SU-DHL-6 (cell line): ENCODE results near the gene C6orf132.

ENCODE experiments used
- H2AFZ ChIP-seq: fragments of 200-600 bp; sonication (generic); 2 replicates; pipeline ENCODE4 v1.6.1; 2014; ENCODE audit warnings: low read depth, mild to moderate bottlenecking, moderate library complexity, mixed read lengths, antibody characterized with exemption, low read length; ENCODE audit not compliant: severe bottlenecking
- H3F3A ChIP-seq: fragments of 200-600 bp; shearing (Covaris generic); 2 replicates; pipeline ENCODE4 v1.6.0; 2016; ENCODE audit warnings: antibody characterized with exemption, mild to moderate bottlenecking; ENCODE audit not compliant: insufficient read depth
- H3K27ac ChIP-seq: fragments of 200-600 bp; sonication (generic); 2 replicates; pipeline ENCODE4 v1.5.1; 2016; ENCODE audit warnings: low read depth, mild to moderate bottlenecking, low read length, moderate library complexity, mixed read lengths
- H3K27me3 ChIP-seq: fragments of 200-600 bp; sonication (generic), shearing (Covaris generic); 2 replicates; pipeline ENCODE4 v1.6.0; 2014; ENCODE audit warnings: mild to moderate bottlenecking, low read length
- H3K36me3 ChIP-seq: fragments of 200-600 bp; sonication (generic); 2 replicates; pipeline ENCODE4 v1.6.1; 2014; ENCODE audit warnings: mild to moderate bottlenecking, low read length, mixed read lengths
- H3K4me2 ChIP-seq: fragments of 300-600, 200-600 bp; shearing (Covaris generic), sonication (generic); 2 replicates; pipeline ENCODE4 v1.6.0; 2014; ENCODE audit warnings: low read length, low read depth, mild to moderate bottlenecking; ENCODE audit not compliant: poor library complexity, severe bottlenecking
- H3K4me3 ChIP-seq: fragments of 200-600 bp; sonication (generic); 2 replicates; pipeline ENCODE4 v1.5.1; 2014; ENCODE audit warnings: antibody characterized with exemption, low read length, mild to moderate bottlenecking, mixed read lengths; ENCODE audit not compliant: insufficient read depth, poor library complexity, severe bottlenecking
- H3K79me2 ChIP-seq: fragments of 200-600 bp; sonication (generic); 2 replicates; pipeline ENCODE4 v1.6.1; 2014; ENCODE audit warnings: mild to moderate bottlenecking, low read length, moderate library complexity; ENCODE audit not compliant: insufficient read depth
- H3K9ac ChIP-seq: fragments of 200-600 bp; sonication (generic); 2 replicates; pipeline ENCODE4 v1.7.0; 2014; ENCODE audit warnings: mild to moderate bottlenecking, low read length
- H3K9me2 ChIP-seq: fragments of 200-600 bp; sonication (generic); replicated peaks from 2 replicates; pipeline ENCODE4 v1.6.1; 2014; ENCODE audit warnings: low read length; ENCODE audit not compliant: insufficient read depth
- H3K9me3 ChIP-seq: fragments of 200-600 bp; sonication (generic); 2 replicates; pipeline ENCODE4 v1.6.1; 2014; ENCODE audit warnings: low read length, mixed read lengths; ENCODE audit not compliant: insufficient read depth
- H4K20me1 ChIP-seq: fragments of 200-600 bp; sonication (generic); 2 replicates; pipeline ENCODE4 v1.6.1; 2014; ENCODE audit warnings: low read depth, mild to moderate bottlenecking, antibody characterized with exemption, low read length, moderate library complexity, mixed read lengths
- EZH2phosphoT487 ChIP-seq: fragments of 200-600 bp; sonication (generic), shearing (Covaris generic); conservative IDR thresholded peaks from 2 replicates; pipeline ENCODE4 v1.6.1; 2018; ENCODE audit warnings: mild to moderate bottlenecking, antibody characterized with exemption, low read length, moderate library complexity, mixed read lengths
- TF ChIP-seq, protein P1 (sequence below): fragments of 200-600 bp; sonication (generic); IDR thresholded peaks from one replicate; pipeline ENCODE4 v1.5.1; 2017; ENCODE audit warnings: antibody characterized with exemption, mild to moderate bottlenecking, low read length, moderate library complexity; ENCODE audit not compliant: insufficient read depth, poor library complexity, severe bottlenecking

The C6orf132 gene

DNA sequence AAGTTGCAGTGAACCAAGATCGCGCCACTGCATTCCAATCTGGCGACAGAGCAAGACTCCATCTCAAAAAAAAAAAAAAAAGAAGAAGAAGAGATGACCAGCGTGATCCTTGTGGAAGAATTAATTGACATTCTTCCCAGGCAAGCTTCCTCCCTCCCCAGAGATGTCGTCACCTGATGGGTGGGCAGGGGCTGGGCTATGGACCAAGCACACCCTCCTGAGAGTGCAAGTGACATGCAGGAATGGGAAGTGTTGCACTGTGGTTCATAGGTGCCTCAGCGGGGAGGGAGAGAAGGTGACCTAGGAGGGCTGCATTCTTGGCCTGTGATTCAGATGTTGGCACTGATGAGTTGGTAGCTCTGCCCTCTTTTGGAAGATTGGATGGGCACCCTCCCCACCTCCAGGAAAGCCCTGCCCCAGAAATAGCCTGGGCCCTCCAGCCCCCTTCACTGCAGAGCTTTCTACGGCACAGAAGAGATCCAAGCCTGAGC, 54.3 kb downstream of the C6orf132 start:
- TF ChIP-seq, protein P1, sequence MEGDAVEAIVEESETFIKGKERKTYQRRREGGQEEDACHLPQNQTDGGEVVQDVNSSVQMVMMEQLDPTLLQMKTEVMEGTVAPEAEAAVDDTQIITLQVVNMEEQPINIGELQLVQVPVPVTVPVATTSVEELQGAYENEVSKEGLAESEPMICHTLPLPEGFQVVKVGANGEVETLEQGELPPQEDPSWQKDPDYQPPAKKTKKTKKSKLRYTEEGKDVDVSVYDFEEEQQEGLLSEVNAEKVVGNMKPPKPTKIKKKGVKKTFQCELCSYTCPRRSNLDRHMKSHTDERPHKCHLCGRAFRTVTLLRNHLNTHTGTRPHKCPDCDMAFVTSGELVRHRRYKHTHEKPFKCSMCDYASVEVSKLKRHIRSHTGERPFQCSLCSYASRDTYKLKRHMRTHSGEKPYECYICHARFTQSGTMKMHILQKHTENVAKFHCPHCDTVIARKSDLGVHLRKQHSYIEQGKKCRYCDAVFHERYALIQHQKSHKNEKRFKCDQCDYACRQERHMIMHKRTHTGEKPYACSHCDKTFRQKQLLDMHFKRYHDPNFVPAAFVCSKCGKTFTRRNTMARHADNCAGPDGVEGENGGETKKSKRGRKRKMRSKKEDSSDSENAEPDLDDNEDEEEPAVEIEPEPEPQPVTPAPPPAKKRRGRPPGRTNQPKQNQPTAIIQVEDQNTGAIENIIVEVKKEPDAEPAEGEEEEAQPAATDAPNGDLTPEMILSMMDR = no peak
- no peak for TF ChIP-seq EZH2phosphoT487
- Histone ChIP-seq H3K9me3 (no peaks in the 10 kb centered on the region), H3K4me2 (no peak overlapping the region), H2AFZ (no peak overlapping the region), H3K27me3 (no peaks in the 10 kb centered on the region), H3K79me2 (no peaks in the 10 kb centered on the region), H3K9ac (no peak overlapping the region), H3K4me3 (no peak overlapping the region), H3F3A (no peaks in the 10 kb centered on the region), H3K27ac (no peak overlapping the region), H3K36me3 (no peaks in the 10 kb centered on the region), H3K9me2 (no peaks in the 10 kb centered on the region), H4K20me1 (no peaks in the 10 kb centered on the region)

DNA sequence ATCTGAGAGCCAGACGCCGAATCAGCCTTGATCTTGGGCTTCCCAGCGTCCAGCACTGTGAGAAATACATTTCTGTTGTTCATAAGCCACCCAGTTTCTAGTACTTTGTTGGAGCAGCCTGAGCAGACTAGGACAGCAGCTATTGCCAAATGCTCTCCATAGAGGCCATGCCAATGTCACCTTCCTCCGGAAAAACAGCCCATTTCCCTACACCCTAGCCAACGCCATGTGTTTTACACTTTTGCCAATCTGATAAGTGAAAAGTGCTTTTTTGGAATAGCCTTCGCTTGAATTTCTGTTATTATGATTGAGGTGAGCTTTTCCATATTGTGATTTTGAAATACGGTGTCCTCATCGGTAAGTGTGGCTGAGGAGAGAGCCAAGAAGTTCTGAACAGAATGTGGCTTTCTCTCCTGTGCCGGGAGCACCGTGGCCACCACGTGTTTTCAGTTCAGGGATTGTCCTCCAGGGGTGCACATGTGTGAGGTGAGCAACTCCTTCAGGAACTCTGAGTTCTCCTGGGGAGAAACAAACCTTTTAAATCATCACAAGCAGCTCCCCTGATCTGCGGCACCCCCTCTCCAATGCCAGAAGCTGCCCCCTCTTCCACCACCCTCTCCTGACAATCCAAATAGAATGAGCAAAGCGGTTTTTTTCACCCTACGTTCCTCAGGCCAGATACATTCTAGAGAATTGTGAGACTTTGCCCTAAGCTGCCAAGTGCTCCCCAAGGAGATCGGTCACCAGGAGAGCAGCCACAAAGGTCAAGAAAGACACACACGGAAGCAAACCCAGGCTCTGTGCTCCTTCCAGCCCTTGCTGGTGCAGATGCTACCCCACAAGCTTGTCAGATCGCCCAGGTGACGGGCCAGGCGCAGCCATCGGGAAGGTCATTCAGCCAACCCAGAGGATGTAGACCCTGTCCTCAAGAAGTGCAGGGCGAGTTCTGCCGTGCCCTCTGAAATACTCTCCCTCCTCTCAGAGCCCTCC, 56.1 kb downstream of the C6orf132 start:
- no peak overlapping the region for H3K9ac ChIP-seq
- H3F3A ChIP-seq = no peaks in the 10 kb centered on the region
- H3K27ac ChIP-seq = no peak overlapping the region
- H4K20me1 ChIP-seq = no peaks in the 10 kb centered on the region
- H3K79me2 ChIP-seq = no peaks in the 10 kb centered on the region
- H3K9me2 ChIP-seq = no peaks in the 10 kb centered on the region
- TF ChIP-seq, protein P1 = no peak
- no peak for TF ChIP-seq EZH2phosphoT487
- H2AFZ ChIP-seq = no peak overlapping the region
- no peak overlapping the region for H3K4me3 ChIP-seq
- no peaks in the 10 kb centered on the region for H3K9me3 ChIP-seq
- H3K36me3 ChIP-seq = no peaks in the 10 kb centered on the region
- H3K27me3 ChIP-seq = no peaks in the 10 kb centered on the region
- no peak overlapping the region for H3K4me2 ChIP-seq

DNA sequence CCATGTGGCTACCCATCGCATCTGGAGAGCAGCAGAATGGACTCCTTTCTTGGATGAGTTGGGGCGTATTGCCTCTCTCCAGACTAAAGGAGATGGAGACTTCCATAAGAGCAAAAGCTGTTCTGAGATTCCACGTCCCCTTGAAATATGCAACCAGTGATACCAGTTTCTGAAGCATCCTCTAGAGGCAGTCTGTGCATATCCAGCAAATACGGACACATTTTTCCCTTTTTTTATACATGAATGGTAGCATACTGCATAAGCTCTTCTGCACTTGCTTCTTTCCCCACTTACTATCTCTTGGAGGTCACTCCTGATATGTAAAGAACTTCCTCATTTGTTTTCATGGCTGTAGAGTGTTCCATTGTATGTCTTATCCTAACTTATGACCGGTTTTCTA, 57.5 kb downstream of the C6orf132 start:
- no peak overlapping the region for H3K27ac ChIP-seq
- H3K4me3 ChIP-seq = no peak overlapping the region
- H3K27me3 ChIP-seq = no peaks in the 10 kb centered on the region
- TF ChIP-seq, protein P1 = no peak
- no peak for TF ChIP-seq EZH2phosphoT487
- no peak overlapping the region for H2AFZ ChIP-seq
- H4K20me1 ChIP-seq = no peaks in the 10 kb centered on the region
- no peaks in the 10 kb centered on the region for H3F3A ChIP-seq
- H3K9me2 ChIP-seq = no peaks in the 10 kb centered on the region
- no peak overlapping the region for H3K9ac ChIP-seq
- H3K9me3 ChIP-seq = no peaks in the 10 kb centered on the region
- H3K4me2 ChIP-seq = no peak overlapping the region
- no peaks in the 10 kb centered on the region for H3K36me3 ChIP-seq
- no peaks in the 10 kb centered on the region for H3K79me2 ChIP-seq
